Mucosa of gallbladder (tissue), 1 donor: Measurements from ENCODE around the gene LDLRAP1. TPM values are rescaled to one million over a fixed set of nuclear protein-coding genes. Genes with fewer than 3 reads are reported as not detected.

Experiments
- DNase-seq: peaks from one replicate; pipeline ENCODE4 v3.0.0-alpha.2; 2020; ENCODE audit warnings: low spot score
- total RNA-seq: library from RNA; stranded (reverse); gene quantifications from one replicate; pipeline ENCODE4 v1.2.1, GENCODE V29; 2021
- donor health status: DM: no; HTN: no; CAD: no.

The LDLRAP1 gene
- total RNA-seq, 1 donor from 2014 or later = 22.8 TPM

DNA sequence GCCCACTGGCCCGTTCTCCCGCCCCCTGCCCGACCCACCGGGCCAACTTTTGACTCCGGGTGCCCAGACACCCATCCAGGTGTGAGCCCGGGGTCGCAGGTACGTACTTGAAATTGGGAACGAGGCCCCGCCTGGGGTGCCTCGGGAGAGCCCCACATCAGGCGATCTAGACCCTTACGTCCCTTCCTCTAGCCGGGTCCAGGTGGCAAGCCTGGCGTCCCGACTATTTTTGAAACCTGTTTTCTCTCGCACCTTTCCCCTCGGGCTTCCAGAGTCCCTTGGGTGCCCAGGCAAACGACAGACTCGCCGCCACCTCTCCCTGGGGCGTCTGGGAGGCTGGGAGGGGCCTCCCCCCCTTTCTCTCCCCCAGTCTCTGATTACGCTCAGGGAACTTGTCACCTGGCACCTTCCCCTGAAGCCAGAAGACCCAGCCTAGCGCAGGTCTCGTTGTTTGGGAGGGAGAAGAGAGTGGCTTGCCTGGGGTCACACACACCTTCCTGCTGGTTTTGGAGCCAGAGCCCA is 898 bp downstream of the LDLRAP1 start:
- no peak for DNase-seq

DNA sequence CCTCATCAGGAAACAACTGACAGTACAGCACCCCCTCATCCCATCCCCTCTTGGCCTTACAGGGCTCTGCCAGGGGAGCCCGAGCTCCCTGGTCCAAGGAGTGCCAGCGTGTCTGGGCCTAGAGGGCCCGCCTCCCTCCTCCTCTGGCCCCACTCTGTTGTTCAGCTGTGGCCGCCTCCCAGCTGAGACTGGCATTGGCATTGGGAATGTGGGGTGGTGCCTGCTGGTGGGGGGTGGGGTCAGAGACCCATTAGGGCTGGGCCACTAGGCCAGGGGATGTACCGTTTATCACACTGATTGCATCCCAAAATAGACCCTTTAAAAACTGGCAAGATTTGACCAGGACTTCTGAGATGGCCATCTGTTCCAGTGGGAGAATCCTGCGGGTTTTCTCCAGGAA is 1.4 kb downstream of the LDLRAP1 start:
- DNase-seq = no peak

- no peak for DNase-seq
These were observed 2.4 kb downstream of the LDLRAP1 start for GRCh38 chr1:25545767-25546166.

DNA sequence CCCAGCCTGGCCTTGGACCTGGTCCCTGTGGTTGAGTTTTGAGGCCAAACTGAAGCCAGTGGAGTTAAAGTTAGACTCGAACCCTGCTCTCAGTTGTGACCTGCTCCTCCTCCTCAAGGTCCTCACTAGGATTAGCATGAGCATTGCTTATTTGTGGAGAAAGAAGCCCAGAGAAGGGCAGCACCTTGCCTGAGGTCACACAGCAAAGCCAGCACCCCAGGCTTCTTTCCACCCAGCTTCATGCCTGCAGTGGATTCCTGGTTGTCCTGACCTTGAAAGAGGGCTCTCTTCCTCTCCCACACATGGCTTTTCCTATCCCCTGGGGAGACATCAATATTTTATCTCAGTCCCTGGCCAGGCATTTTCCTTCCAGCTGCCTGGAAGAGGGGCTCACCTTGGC is 2.8 kb downstream of the LDLRAP1 start:
- no peak for DNase-seq

- DNase-seq = no peak
These were observed 5.2 kb downstream of the LDLRAP1 start for GRCh38 chr1:25548601-25549000.

DNA sequence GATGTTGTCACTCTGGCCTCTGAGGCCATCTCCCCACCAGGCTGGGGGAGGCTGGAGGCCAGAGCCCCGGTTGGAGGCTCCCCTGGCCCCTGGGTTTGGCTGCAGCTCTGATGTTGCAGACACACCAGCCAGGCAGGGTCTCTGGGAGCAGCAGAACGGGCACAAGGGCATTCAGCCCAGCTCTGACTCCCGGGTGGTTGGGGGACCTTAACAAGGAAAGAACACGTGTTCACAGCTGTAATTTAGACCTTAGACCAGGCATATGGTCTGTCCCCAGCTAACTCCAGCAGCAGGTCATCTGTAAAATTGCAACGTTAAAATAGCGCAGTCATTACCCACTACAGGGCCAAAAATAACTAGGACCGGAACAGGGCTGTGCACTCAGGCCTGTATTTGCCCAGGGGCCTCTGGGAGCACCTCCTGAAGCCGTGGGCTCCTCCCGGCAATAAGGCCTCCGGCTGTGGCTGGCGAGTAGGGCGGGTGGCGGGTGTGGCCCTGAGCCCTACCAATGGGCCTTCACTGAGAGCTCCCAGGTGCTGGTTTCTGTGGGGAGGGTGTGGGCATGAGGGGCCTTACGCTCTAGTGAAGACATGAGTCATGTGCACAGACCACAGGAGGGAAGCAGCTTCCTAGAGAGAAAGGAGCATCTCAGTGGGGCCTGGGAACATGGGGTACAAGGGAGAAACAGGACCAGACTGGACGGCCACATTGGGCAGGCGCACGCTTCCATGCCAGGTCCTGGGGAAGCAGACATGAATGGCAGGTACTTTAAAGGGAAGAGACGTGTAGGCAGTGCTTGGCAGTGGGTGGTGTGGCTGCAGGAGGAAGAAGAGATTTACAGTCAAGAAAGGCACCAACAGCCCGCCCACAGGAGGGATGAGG is 6.1 kb downstream of the LDLRAP1 start:
- DNase-seq = no peak

- DNase-seq = no peak
These were observed 6.7 kb downstream of the LDLRAP1 start for GRCh38 chr1:25550155-25550506.

- no peak for DNase-seq
These were observed 7.4 kb downstream of the LDLRAP1 start for GRCh38 chr1:25550683-25551310.

DNA sequence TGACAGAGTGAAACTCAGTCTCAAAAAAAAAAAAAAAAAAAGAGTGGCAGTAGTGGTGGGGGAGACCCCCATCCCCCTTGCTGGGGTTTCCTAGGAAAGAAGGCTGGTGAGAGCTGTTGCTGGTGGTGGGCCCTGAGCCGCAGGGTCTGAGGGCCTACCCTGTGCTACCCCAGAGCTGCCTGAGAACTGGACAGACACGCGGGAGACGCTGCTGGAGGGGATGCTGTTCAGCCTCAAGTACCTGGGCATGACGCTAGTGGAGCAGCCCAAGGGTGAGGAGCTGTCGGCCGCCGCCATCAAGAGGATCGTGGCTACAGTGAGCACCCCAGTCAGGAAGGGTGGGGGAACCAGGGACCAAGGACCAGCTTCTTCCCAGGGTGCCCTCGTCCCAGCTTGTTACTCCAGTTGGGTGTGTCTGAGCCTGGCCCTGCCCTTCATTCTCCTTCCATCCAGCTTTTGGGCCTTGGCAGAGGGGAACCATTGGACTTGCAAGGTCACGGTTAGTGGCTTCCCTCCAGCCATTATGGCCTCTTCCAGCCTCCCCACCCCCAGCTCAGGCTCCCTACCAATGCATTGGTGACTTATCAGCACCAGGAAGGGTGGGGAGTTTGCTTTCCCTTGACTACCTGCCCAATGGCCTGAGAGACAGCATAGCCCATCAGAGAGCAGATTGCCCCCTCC is 10.5 kb downstream of the LDLRAP1 start:
- DNase-seq = no peak

- DNase-seq = no peak
These were observed 11.0 kb downstream of the LDLRAP1 start for GRCh38 chr1:25554430-25554780.

DNA sequence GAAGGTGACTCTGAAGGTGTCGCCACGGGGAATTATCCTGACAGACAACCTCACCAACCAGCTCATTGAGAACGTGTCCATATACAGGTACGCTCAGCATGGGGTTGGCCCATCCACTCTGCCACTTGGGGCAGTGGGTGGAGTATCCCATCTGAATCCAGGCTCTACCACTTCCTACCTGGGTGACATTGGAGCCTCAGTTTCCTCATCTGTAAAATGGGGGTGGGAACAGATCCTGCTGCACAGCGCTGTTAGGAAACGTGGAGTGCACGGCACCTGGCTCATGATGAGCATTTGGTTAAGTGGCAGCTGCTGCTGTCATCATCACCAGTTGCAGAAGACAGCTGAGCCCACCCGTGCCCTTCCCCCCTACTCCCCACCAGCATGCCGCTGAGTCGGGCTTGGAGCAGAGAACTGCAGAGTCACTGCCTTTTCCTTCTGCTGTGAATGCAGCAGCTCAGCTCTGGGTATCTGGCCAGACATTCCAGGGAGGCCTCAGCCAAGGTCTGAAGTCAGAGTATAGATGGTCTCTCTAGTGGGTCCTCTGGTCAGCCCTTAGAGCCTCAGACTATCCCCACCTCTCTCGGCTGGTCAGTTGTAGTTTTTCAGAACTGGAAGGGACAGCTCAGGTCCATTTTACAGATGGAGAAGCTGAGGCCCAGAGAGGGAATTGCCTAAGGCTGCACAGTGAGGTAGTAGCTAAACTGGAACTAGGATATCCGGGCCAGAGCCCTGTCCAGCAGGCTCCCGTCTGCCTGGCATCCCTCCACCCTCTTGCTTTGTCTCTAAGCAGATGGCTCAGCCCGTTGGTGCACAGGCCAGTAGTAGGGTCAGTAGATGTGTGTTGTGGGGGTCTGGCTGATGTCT is 11.7 kb downstream of the LDLRAP1 start:
- no peak for DNase-seq

GRCh38 chr1:25555753-25556092 is 12.3 kb downstream of the LDLRAP1 start:
- no peak for DNase-seq

DNA sequence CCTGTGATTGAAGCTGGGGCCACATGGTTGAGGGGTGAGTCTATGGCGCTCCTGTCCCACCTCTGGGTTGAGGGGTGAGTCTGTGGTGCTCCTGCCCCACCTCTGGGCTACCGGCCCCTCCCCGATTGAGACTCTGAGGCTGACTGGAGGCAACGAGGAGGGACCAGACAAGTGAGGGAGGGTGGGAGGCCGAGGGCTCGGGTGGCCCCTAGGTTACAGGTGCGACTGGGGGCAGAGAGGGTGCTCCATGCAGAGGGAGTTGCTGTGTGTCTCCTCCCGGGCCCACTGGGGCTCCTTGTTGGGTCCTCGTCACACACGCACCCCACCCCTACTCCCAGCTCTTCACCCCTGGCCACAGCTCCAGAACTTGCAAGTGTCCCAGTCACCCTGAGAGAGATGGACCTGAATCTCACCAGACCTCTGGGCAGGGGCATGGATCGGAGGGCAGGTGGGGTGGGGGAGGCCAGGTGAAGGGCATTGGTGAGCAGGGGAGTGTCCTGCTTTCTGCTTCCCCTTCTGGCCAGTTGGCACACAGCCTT is 12.8 kb downstream of the LDLRAP1 start:
- DNase-seq = no peak

- DNase-seq = peak; percentile 38
These were observed 13.5 kb downstream of the LDLRAP1 start for GRCh38 chr1:25556791-25557476.

DNA sequence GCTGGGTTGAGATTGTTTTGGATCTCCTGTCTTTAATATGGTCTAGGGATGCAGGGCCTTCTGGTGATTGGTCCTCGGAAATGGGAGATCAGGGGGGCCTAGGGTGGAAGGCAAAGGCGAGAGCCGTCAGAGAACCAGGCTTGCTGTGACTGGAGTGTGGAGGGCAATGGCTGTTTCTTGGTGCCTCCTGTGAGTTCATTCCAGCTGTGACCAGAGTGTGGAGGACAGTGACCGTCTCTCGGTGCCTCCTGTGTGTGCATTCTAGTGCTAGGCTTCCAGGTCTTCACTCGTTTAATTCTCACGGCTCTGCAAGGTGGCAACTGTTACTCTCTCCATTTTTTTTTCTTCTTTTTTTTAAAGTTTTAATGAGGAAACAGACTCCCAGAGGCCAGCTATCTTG is 14.1 kb downstream of the LDLRAP1 start:
- no peak for DNase-seq

DNA sequence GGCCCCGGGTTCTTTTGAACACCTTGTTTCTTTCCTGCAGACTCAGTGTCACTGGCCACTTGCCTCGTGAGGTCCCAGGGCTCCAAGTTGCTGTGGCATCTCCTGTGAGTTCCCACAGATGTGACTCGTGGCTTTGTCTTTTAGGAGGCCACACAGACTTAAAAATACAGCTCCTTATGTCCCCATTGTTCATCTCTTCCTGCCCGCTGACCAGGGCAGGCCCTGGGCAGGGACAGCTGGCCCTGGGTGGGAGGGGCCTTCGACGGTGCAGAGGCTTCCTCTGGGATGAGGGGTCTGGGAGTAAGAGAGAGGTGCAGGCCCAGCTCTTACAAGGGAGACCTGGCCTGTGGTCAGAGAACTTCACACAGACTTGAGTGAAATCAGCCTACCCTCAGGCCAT is 15.6 kb downstream of the LDLRAP1 start:
- no peak for DNase-seq

DNA sequence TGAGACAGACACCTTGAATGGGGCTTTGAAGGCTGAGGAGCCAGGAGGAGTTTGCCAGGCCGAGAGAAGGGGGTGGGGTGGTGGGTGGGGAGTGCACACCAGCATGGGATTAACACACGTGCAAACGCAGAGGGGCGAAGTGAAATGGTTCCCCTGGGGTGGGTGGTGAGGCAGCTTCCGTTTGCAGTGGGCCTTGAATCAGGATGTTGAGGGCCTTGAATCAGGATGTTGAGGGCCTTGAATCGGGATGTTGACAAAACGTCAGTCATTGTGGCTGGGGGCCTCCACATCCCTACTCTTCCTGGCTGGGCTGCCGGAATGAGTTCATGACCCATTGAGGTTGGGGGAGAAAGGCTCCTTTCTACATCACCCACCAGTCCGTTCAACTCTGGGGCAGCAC is 16.6 kb downstream of the LDLRAP1 start:
- DNase-seq = no peak

GRCh38 chr1:25560788-25561187 is 17.4 kb downstream of the LDLRAP1 start:
- DNase-seq = no peak

GRCh38 chr1:25561421-25562100 is 18.2 kb downstream of the LDLRAP1 start:
- no peak for DNase-seq
